ENCODE data around the gene MCU. TPM values are rescaled to one million over a fixed set of nuclear protein-coding genes. Genes with fewer than 3 reads are reported as not detected.

MCU gene
- total RNA-seq, 1 experiment from 2014 or later, result 26.8 TPM

DNA sequence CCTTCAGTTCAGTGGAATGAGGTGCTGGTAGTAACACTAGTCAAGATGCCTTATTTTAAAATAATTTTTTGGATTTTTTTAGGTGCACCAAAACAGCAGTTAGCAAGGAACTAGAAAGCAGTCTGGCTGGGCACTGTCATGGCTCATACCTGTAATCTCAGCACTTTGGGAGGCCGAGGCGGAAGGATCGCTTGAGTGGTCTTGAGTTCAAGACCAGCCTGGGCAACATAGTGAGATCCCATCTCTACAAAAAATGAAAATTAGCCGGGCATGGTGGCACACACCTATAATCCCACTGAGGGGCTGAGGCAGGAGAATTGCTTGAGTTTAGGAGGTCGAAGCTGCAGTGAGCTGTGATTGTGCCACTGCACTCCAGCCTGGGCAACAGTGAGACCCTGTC lies 236.9 kb downstream of the MCU start:
- H3K9me2 ChIP-seq (ENCODE audit: insufficient read depth), result no peaks in the 10 kb centered on the region
- H3K79me2 ChIP-seq (ENCODE audit: insufficient read depth, low read length), result no peaks in the 10 kb centered on the region
- H3K9me3 ChIP-seq (ENCODE audit: control insufficient read depth in 1 of 2, insufficient read depth in 1 of 2, low read depth in 1 of 2, low read length in 2 of 2), result no peaks in the 10 kb centered on the region
- no peak overlapping the region for H3K9ac ChIP-seq (ENCODE audit: low read length)
- DNase-seq (ENCODE audit: low read depth, low spot score) (no peak), ATAC-seq (no peak)
- BruUV-seq (replicated peaks), result no TSS peak
- ChIA-PET CTCF (no interaction called here), POLR2A (no interaction called here), RAD21 (ENCODE audit: low non-redundant PET in 1 of 2, low total read pairs in 2 of 2, uncharacterized antibody in 2 of 2, unreplicated experiment in 2 of 2) (no interaction called here)
- no peaks in the 10 kb centered on the region for H4K20me1 ChIP-seq (ENCODE audit: insufficient read depth)
- H3K4me3 ChIP-seq (replicated peaks in 1 of 2; ENCODE audit: low read depth in 1 of 2, low read length in 2 of 2), result no peak overlapping the region
- H3K4me1 ChIP-seq (ENCODE audit: control insufficient read depth in 1 of 2, insufficient read depth in 2 of 2, low read length in 2 of 2), result no peaks in the 10 kb centered on the region
- no peak for TF ChIP-seq RAD21 (IDR thresholded peaks at IDR 0.05; ENCODE audit: low read depth)
- intact Hi-C loops (cut with micrococcal nuclease), result no loop called here
- H3K4me2 ChIP-seq (ENCODE audit: low read length), result no peak overlapping the region
- H2AFZ ChIP-seq (ENCODE audit: low read depth, low read length, poor library complexity, severe bottlenecking), result no peak overlapping the region
- H3K27ac ChIP-seq (ENCODE audit: low read depth, low read length), result no peak overlapping the region
- H3K27me3 ChIP-seq (ENCODE audit: insufficient read depth, low read length), result no peaks in the 10 kb centered on the region
- no peaks in the 10 kb centered on the region for H3K36me3 ChIP-seq (ENCODE audit: control insufficient read depth in 1 of 2, insufficient read depth in 2 of 2, low read length in 2 of 2)

DNA sequence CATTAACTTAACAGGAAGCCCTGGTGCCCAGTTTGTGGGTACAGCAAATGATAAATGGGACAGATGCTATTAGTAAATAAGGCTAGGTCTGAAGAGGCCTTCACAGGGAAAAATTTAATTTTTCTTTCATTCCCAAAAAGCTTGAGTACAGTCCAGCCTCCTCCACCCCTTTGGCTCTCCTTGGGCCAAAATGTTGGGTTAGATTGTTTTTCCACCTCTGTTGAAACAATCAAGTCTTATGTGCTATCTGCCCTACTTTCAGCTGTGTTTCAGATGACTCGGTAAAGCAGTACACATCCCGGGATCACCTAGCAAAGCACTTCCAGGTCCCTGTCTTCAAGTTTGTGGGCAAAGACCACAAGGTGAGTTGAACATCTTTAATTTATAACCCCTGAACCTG lies 238.3 kb downstream of the MCU start:
- Histone ChIP-seq H3K4me1 (ENCODE audit: control insufficient read depth in 1 of 2, insufficient read depth in 2 of 2, low read length in 2 of 2) (peaks cover 0 to 5% of the 10 kb centered on the region in 2 experiments; a peak in 1 of 4 replicates), H3K9me2 (ENCODE audit: insufficient read depth) (no peaks in the 10 kb centered on the region), H3K27ac (ENCODE audit: low read depth, low read length) (no peak overlapping the region), H3K9ac (ENCODE audit: low read length) (no peak overlapping the region), H4K20me1 (ENCODE audit: insufficient read depth) (no peaks in the 10 kb centered on the region), H2AFZ (ENCODE audit: low read depth, low read length, poor library complexity, severe bottlenecking) (no peak overlapping the region), H3K4me2 (ENCODE audit: low read length) (no peak overlapping the region), H3K79me2 (ENCODE audit: insufficient read depth, low read length) (no peaks in the 10 kb centered on the region), H3K36me3 (ENCODE audit: control insufficient read depth in 1 of 2, insufficient read depth in 2 of 2, low read length in 2 of 2) (no peaks in the 10 kb centered on the region), H3K27me3 (ENCODE audit: insufficient read depth, low read length) (no peaks in the 10 kb centered on the region), H3K9me3 (ENCODE audit: control insufficient read depth in 1 of 2, insufficient read depth in 1 of 2, low read depth in 1 of 2, low read length in 2 of 2) (no peaks in the 10 kb centered on the region), H3K4me3 (replicated peaks in 1 of 2; ENCODE audit: low read depth in 1 of 2, low read length in 2 of 2) (no peak overlapping the region)
- ChIA-PET POLR2A (no interaction called here), CTCF (no interaction called here), RAD21 (ENCODE audit: low non-redundant PET in 1 of 2, low total read pairs in 2 of 2, uncharacterized antibody in 2 of 2, unreplicated experiment in 2 of 2) (no interaction called here)
- BruUV-seq (replicated peaks), result no TSS peak
- intact Hi-C loops (cut with micrococcal nuclease), result no loop called here
- DNase-seq (ENCODE audit: low read depth, low spot score), result no peak
- no peak for ATAC-seq
- TF ChIP-seq EZH2phosphoT487 (IDR thresholded peaks at IDR 0.05; ENCODE audit: borderline replicate concordance), result no peak
- TF ChIP-seq CBX3 (IDR thresholded peaks at IDR 0.05; ENCODE audit: low read depth), result no peak

Data from HCT116 (cell line).